Psoas muscle (tissue), 8 donors: ENCODE results near the gene CST3. TPM values are rescaled to one million over a fixed set of nuclear protein-coding genes. Genes with fewer than 3 reads are reported as not detected.
A peak's percentile ranks its signal among the peaks of the same experiment; 100 is the strongest.

Source experiments
- ATAC-seq, 4 donors: fragments of 200-7000 bp; cut with Tn5 transposase; one replicate each; pipeline ENCODE4 v1.9.1; 2020; ENCODE audit warnings: moderate library complexity in 3 of 4, mild to moderate bottlenecking in 2 of 4
- DNase-seq, 2 donors: peaks; one replicate each; pipeline ENCODE4 v3.0.0-alpha.2; 2020
- H3K27ac ChIP-seq: fragments of 200-600 bp; one replicate; pipeline ENCODE4 v1.8.0; 2022
- H3K27me3 ChIP-seq, 3 donors: fragments of 200-600 bp in 1 of 3; one replicate each; pipeline versions ENCODE4 v1.6.1 to v1.8.0; 2013 to 2022; ENCODE audit warnings: low read length in 2 of 3, mild to moderate bottlenecking in 2 of 3, moderate library complexity in 1 of 3; ENCODE audit not compliant: insufficient read depth in 3 of 3
- H3K36me3 ChIP-seq, 2 donors: fragments of 200-600 bp in 1 of 2; one replicate each; pipeline versions ENCODE4 v1.6.1 to v1.8.0; 2013 to 2022; ENCODE audit warnings: low read depth in 1 of 2, mild to moderate bottlenecking in 1 of 2, moderate library complexity in 1 of 2; ENCODE audit not compliant: insufficient read depth in 1 of 2
- H3K4me1 ChIP-seq: fragments of 200-600 bp; one replicate; pipeline ENCODE4 v1.8.0; 2022
- H3K4me3 ChIP-seq: fragments of 200-600 bp; one replicate; pipeline ENCODE4 v1.8.0; 2022; ENCODE audit warnings: mild to moderate bottlenecking
- H3K9me3 ChIP-seq: fragments of 200-600 bp; one replicate; pipeline ENCODE4 v1.8.0; 2022
- CTCF ChIP-seq: fragments of 200-600 bp; IDR thresholded peaks from one replicate; pipeline ENCODE4 v1.8.0; 2022; ENCODE audit warnings: antibody characterized with exemption
- WGBS, 3 donors: extraction: QIAGEN DNeasy Blood & Tissue Kit; methylation state at CpG; one replicate each; pipeline versions ENCODE4 v1.1.6 to v1.1.7; 2013; 5-methylcytosine and 5-hydroxymethylcytosine counted together
- intact Hi-C, 2 donors: fragments of 100-400 bp; cut with DNase I; formaldehyde crosslinking; loops; one replicate each; pipeline versions ENCODE4 v1.11.0 to v1.14.2; 2022
- polyA plus RNA-seq, 3 donors: library from polyadenylated mRNA; stranded (reverse); fragments of 200-250 nt; gene quantifications; one replicate each; pipeline ENCODE4 v1.2.3, GENCODE V29; 2013
- total RNA-seq, 4 donors: library from RNA; stranded (reverse); fragmentation: NEBNext Ultra II Directional in 2 of 4; extraction: Animal tissue kit (Norgen Biotek cat#: 25700) in 2 of 4; gene quantifications; one replicate each; pipeline versions ENCODE4 v1.2.1 to v1.2.4, GENCODE V29; 2021 to 2023
- donor health status: healthy with polysubstance abuse.
- donor health status: DM: no; HTN: no; CAD: no; lungs with moderate emphysema.
- donor health status: Bipolar disorder and iron deficiency.
- donor health status: healthy.
- donor health status: DM: yes; HTN: yes; CAD: no.
- donor health status: DM: no; HTN: no; CAD: no.
- donor health status: DM: no; HTN: no; CAD: no.
- donor health status: DM: yes; HTN: yes; CAD: no.

CST3 gene
- total and polyA plus RNA-seq, 7 donors: 374 to 713 (median 422) TPM

GRCh38 chr20:23673209-23673608 lies 35.5 kb upstream of the CST3 start:
- H3K27me3 ChIP-seq: no peaks in the 10 kb centered on the region
- no peaks in the 10 kb centered on the region for H3K36me3 ChIP-seq
- H3K9me3 ChIP-seq: no peaks in the 10 kb centered on the region
- no peaks in the 10 kb centered on the region for H3K4me1 ChIP-seq
- intact Hi-C loops: no loop called here
- no peak overlapping the region for H3K27ac ChIP-seq
- no peak for TF ChIP-seq CTCF
- no peak overlapping the region for H3K4me3 ChIP-seq
- no peak for ATAC-seq
- 79 to 82% (median 82%) methylated on average over 1 of the region's 1 CpG for WGBS, 3 donors
- no peak for DNase-seq

- Histone ChIP-seq H3K27me3 (no peaks in the 10 kb centered on the region), H3K4me1 (no peaks in the 10 kb centered on the region), H3K4me3 (no peak overlapping the region), H3K36me3 (no peaks in the 10 kb centered on the region), H3K27ac (no peak overlapping the region), H3K9me3 (no peaks in the 10 kb centered on the region)
- ATAC-seq: peak in 3 of 4 donors; percentile 44 to 77 (median 75)
- 85 to 95% (median 94%) methylated on average over 1 of the region's 1 CpG for WGBS, 3 donors
- no peak for DNase-seq
- no peak for TF ChIP-seq CTCF
- intact Hi-C loops: no loop called here
Measured at GRCh38 chr20:23672158-23672557, 34.4 kb upstream of the CST3 start.

- no peak for DNase-seq
- Histone ChIP-seq H3K27ac (no peak overlapping the region), H3K9me3 (no peaks in the 10 kb centered on the region), H3K4me3 (no peak overlapping the region), H3K36me3 (no peaks in the 10 kb centered on the region), H3K27me3 (no peaks in the 10 kb centered on the region), H3K4me1 (no peaks in the 10 kb centered on the region)
- intact Hi-C loops: no loop called here
- TF ChIP-seq CTCF: no peak
- ATAC-seq: peak in 2 of 4 donors; percentile 20 to 52
- whole genome bisulfite sequencing, 3 donors: 43 to 59% (median 43%) methylated on average over 3 of the region's 3 CpGs
Measured at GRCh38 chr20:23671479-23671878, 33.7 kb upstream of the CST3 start.

- DNase-seq (no peak), ATAC-seq (no peak)
- intact Hi-C loops: no loop called here
- 5 to 11% (median 7%) methylated on average over 1 of the region's 1 CpG for WGBS, 3 donors
- no peaks in the 10 kb centered on the region for H3K4me1 ChIP-seq
- no peaks in the 10 kb centered on the region for H3K9me3 ChIP-seq
- TF ChIP-seq CTCF: no peak
- no peaks in the 10 kb centered on the region for H3K27me3 ChIP-seq
- no peak overlapping the region for H3K27ac ChIP-seq
- no peaks in the 10 kb centered on the region for H3K36me3 ChIP-seq
- no peak overlapping the region for H3K4me3 ChIP-seq
Measured at GRCh38 chr20:23670361-23670760, 32.6 kb upstream of the CST3 start.

- Histone ChIP-seq H3K4me3 (no peak overlapping the region), H3K27ac (no peak overlapping the region), H3K4me1 (no peaks in the 10 kb centered on the region), H3K27me3 (no peaks in the 10 kb centered on the region), H3K36me3 (no peaks in the 10 kb centered on the region), H3K9me3 (no peaks in the 10 kb centered on the region)
- 90 to 92% (median 90%) methylated on average over 7 of the region's 7 CpGs for WGBS, 3 donors
- DNase-seq: no peak
- intact Hi-C loops: loop anchor here (5.0 kb wide), 1 partner anchor 327 kb away; no protein-coding TSS in a partner anchor
- ATAC-seq: no peak
- TF ChIP-seq CTCF: no peak
Measured at GRCh38 chr20:23669866-23670265, 32.1 kb upstream of the CST3 start.
